ENCODE data around the gene FTO. TPM values are rescaled to one million over a fixed set of nuclear protein-coding genes. Genes with fewer than 3 reads are reported as not detected.

Gene FTO
- total RNA-seq, 1 donor from 2014 or later = 50.2 TPM

- no peak overlapping the region for H3K4me3 ChIP-seq
- DNase-seq (ENCODE audit: low spot score in 2 of 2) = no peak
- intact Hi-C loops (cut with DNase I) = no loop called here
- no peak for TF ChIP-seq CTCF (IDR thresholded peaks at IDR 0.05)
- H3K27ac ChIP-seq = no peak overlapping the region
- no peaks in the 10 kb centered on the region for H3K9me3 ChIP-seq
- H3K4me1 ChIP-seq = no peaks in the 10 kb centered on the region
- H3K36me3 ChIP-seq = no peaks in the 10 kb centered on the region
- no peaks in the 10 kb centered on the region for H3K27me3 ChIP-seq
Measured at GRCh38 chr16:54152362-54153239, 448.6 kb downstream of the FTO start.

GRCh38 chr16:54153240-54153934 lies 449.4 kb downstream of the FTO start:
- no peak for DNase-seq (ENCODE audit: low spot score in 2 of 2)
- Histone ChIP-seq H3K27me3 (no peaks in the 10 kb centered on the region), H3K9me3 (no peaks in the 10 kb centered on the region), H3K27ac (no peak overlapping the region), H3K36me3 (no peaks in the 10 kb centered on the region), H3K4me1 (no peaks in the 10 kb centered on the region), H3K4me3 (no peak overlapping the region)
- intact Hi-C loops (cut with DNase I) = no loop called here
- TF ChIP-seq CTCF (IDR thresholded peaks at IDR 0.05) = no peak

- intact Hi-C loops (cut with DNase I) = no loop called here
- no peak overlapping the region for H3K27ac ChIP-seq
- H3K36me3 ChIP-seq = no peaks in the 10 kb centered on the region
- no peak for TF ChIP-seq CTCF (IDR thresholded peaks at IDR 0.05)
- H3K27me3 ChIP-seq = no peaks in the 10 kb centered on the region
- DNase-seq (ENCODE audit: low spot score in 2 of 2) = no peak
- no peaks in the 10 kb centered on the region for H3K9me3 ChIP-seq
- no peak overlapping the region for H3K4me3 ChIP-seq
- H3K4me1 ChIP-seq = no peaks in the 10 kb centered on the region
Measured at GRCh38 chr16:54156349-54156748, 452.4 kb downstream of the FTO start.

- Histone ChIP-seq H3K9me3 (no peaks in the 10 kb centered on the region), H3K4me1 (no peaks in the 10 kb centered on the region), H3K36me3 (no peaks in the 10 kb centered on the region), H3K27ac (no peak overlapping the region), H3K27me3 (no peaks in the 10 kb centered on the region), H3K4me3 (no peak overlapping the region)
- DNase-seq (ENCODE audit: low spot score in 2 of 2) = no peak
- TF ChIP-seq CTCF (IDR thresholded peaks at IDR 0.05) = no peak
- intact Hi-C loops (cut with DNase I) = no loop called here
Measured at GRCh38 chr16:54158986-54159385, 455.0 kb downstream of the FTO start.

- no peak for TF ChIP-seq CTCF (IDR thresholded peaks at IDR 0.05)
- Histone ChIP-seq H3K9me3 (no peaks in the 10 kb centered on the region), H3K4me3 (no peak overlapping the region), H3K27ac (no peak overlapping the region), H3K27me3 (no peaks in the 10 kb centered on the region), H3K4me1 (no peaks in the 10 kb centered on the region), H3K36me3 (no peaks in the 10 kb centered on the region)
- no peak for DNase-seq (ENCODE audit: low spot score in 2 of 2)
- intact Hi-C loops (cut with DNase I) = no loop called here
Measured at GRCh38 chr16:54159490-54160080, 455.6 kb downstream of the FTO start.
